Naive thymus-derived CD4-positive, alpha-beta T cell (primary cell): ENCODE results near the gene CFAP20DC. TPM values are rescaled to one million over a fixed set of nuclear protein-coding genes. Genes with fewer than 3 reads are reported as not detected.

Experiments used
- ATAC-seq: fragments of 150-1000 bp; cut with Tn5 transposase; 2 replicates; pipeline ENCODE4 v1.10.0; 2021; ENCODE audit warnings: mild to moderate bottlenecking, moderate library complexity
- CTCF ChIA-PET: fragments of 350-600 bp; sonication (Branson Sonifier 250); formaldehyde crosslinking; loops from one replicate; lab custom pipeline; 2021; ENCODE audit warnings: antibody characterized with exemption; lab: Charles Lee
- POLR2A ChIA-PET: fragments of 350-600 bp; sonication (Branson Sonifier 250); formaldehyde crosslinking; loops from one replicate; lab custom pipeline; 2021; ENCODE audit warnings: antibody characterized with exemption, inconsistent platforms; lab: Charles Lee
- DNase-seq, 9 donors: peaks; one replicate each; pipeline versions ENCODE4 v3.0.0 to v3.0.0-alpha.2; 2020 to 2022; ENCODE audit warnings: mixed read lengths in 1 of 9
- H3K27ac ChIP-seq: one replicate; pipeline ENCODE4 v1.7.0; 2013; ENCODE audit warnings: mild to moderate bottlenecking, low read depth, low read length, moderate library complexity
- H3K27me3 ChIP-seq, 2 donors: one replicate each; pipeline ENCODE4 v1.7.0; 2013; ENCODE audit warnings: low read length in 2 of 2, mild to moderate bottlenecking in 2 of 2, moderate library complexity in 2 of 2; ENCODE audit not compliant: control insufficient read depth in 2 of 2, insufficient read depth in 2 of 2
- H3K36me3 ChIP-seq, 3 experiments: 1 replicate in 2 of 3; 2 replicates in 1 of 3; pipeline ENCODE4 v1.7.0; 2013; ENCODE audit warnings: low read length in 3 of 3, mild to moderate bottlenecking in 3 of 3, moderate library complexity in 1 of 3; ENCODE audit not compliant: insufficient read depth in 3 of 3, control insufficient read depth in 2 of 3
- H3K4me1 ChIP-seq, 2 donors: one replicate each; pipeline ENCODE4 v1.7.0; 2013; ENCODE audit warnings: low read length in 2 of 2, mild to moderate bottlenecking in 2 of 2, moderate library complexity in 1 of 2; ENCODE audit not compliant: control insufficient read depth in 2 of 2, insufficient read depth in 2 of 2
- H3K4me3 ChIP-seq: 2 replicates; pipeline ENCODE4 v1.7.0; 2013; ENCODE audit warnings: mild to moderate bottlenecking, low read length
- H3K9me3 ChIP-seq, 3 experiments: 1 replicate in 2 of 3; 2 replicates in 1 of 3; pipeline ENCODE4 v1.7.0; 2013; ENCODE audit warnings: low read length in 3 of 3; ENCODE audit not compliant: control insufficient read depth in 2 of 3
- H3K27ac Mint-ChIP-seq, 9 donors: one replicate each; pipeline ENCODE4 v1.8.0; 2020 to 2022; ENCODE audit warnings: mixed read lengths in 9 of 9, mild to moderate bottlenecking in 8 of 9, moderate library complexity in 5 of 9, inconsistent platforms in 2 of 9
- H3K27me3 Mint-ChIP-seq, 5 donors: one replicate each; pipeline ENCODE4 v1.8.0; 2021 to 2022; ENCODE audit warnings: mixed read lengths in 5 of 5, mild to moderate bottlenecking in 1 of 5
- H3K36me3 Mint-ChIP-seq, 5 donors: one replicate each; pipeline ENCODE4 v1.8.0; 2020 to 2022; ENCODE audit warnings: mixed read lengths in 5 of 5, mild to moderate bottlenecking in 3 of 5, inconsistent platforms in 1 of 5
- H3K4me1 Mint-ChIP-seq, 7 donors: one replicate each; pipeline ENCODE4 v1.8.0; 2020 to 2022; ENCODE audit warnings: mixed read lengths in 7 of 7, mild to moderate bottlenecking in 3 of 7, inconsistent platforms in 1 of 7
- H3K4me3 Mint-ChIP-seq, 10 donors: one replicate each; pipeline ENCODE4 v1.8.0; 2020 to 2022; ENCODE audit warnings: mild to moderate bottlenecking in 10 of 10, mixed read lengths in 10 of 10, moderate library complexity in 6 of 10, inconsistent platforms in 2 of 10
- H3K9me3 Mint-ChIP-seq, 11 donors: one replicate each; pipeline ENCODE4 v1.8.0; 2020 to 2022; ENCODE audit warnings: mixed read lengths in 11 of 11, mild to moderate bottlenecking in 4 of 11, inconsistent platforms in 1 of 11, moderate library complexity in 1 of 11
- intact Hi-C, 2 donors: fragments of 100-400 bp; cut with micrococcal nuclease; formaldehyde crosslinking; loops; one replicate each; pipeline ENCODE4 v1.15.1; 2023
- polyA plus RNA-seq, 2 donors: library from polyadenylated mRNA; unstranded; fragments of 300-500 nt; fragmentation: Illumina TruSeq; gene quantifications; one replicate each; pipeline ENCODE4 v1.2.3, GENCODE V29; 2021
- total RNA-seq, 6 experiments: library from RNA in 5 of 6; stranded (reverse) in 5 of 6; gene quantifications; 1 replicate in 5 of 6; 2 replicates in 1 of 6; pipeline ENCODE4 v1.2.3 and lab custom pipeline; 2021 to 2026

CFAP20DC gene
- total and polyA plus RNA-seq, 7 experiments from 2014 or later: 0.24 to 1.2 (median 0.42) TPM; not detected in 3

DNA sequence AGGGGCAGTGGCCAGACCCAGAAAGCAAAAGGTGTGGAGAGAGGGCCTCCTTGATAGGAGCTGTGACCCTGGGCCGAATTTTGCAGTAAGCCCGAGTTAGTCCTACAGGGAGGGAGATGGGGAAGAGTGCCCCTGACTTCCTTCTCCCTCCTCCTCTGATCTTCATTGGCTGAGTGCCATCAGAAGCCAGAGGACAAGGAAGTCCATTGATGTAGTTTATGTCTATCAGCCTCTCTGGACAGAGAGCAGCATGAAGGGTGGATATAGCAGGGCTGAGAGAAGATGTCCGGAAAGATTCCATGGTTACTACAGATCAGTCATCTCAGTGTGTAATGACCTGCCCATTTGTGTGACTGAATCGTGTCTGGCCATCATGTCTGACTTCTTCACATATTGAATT, 280.8 kb downstream of the CFAP20DC start:
- ChIA-PET CTCF (no interaction called here), POLR2A (no interaction called here)
- H3K4me3 ChIP-seq: no peak overlapping the region
- intact Hi-C loops: no loop called here
- H3K4me1 ChIP-seq: no peaks in the 10 kb centered on the region
- no peak for ATAC-seq
- no peaks in the 10 kb centered on the region for H3K27me3 ChIP-seq
- no peak overlapping the region for H3K4me3 Mint-ChIP-seq
- H3K36me3 Mint-ChIP-seq: peaks cover 0 to 8% (median 0%) of the 10 kb centered on the region in 5 donors
- no peak for DNase-seq
- no peaks in the 10 kb centered on the region for H3K36me3 ChIP-seq
- no peak overlapping the region for H3K27ac ChIP-seq
- no peak overlapping the region for H3K27ac Mint-ChIP-seq
- H3K9me3 Mint-ChIP-seq: peaks cover 0 to 17% (median 9%) of the 10 kb centered on the region in 11 donors
- H3K9me3 ChIP-seq: no peaks in the 10 kb centered on the region
- H3K27me3 Mint-ChIP-seq: peaks cover 0 to 31% (median 19%) of the 10 kb centered on the region in 5 donors
- no peaks in the 10 kb centered on the region for H3K4me1 Mint-ChIP-seq

DNA sequence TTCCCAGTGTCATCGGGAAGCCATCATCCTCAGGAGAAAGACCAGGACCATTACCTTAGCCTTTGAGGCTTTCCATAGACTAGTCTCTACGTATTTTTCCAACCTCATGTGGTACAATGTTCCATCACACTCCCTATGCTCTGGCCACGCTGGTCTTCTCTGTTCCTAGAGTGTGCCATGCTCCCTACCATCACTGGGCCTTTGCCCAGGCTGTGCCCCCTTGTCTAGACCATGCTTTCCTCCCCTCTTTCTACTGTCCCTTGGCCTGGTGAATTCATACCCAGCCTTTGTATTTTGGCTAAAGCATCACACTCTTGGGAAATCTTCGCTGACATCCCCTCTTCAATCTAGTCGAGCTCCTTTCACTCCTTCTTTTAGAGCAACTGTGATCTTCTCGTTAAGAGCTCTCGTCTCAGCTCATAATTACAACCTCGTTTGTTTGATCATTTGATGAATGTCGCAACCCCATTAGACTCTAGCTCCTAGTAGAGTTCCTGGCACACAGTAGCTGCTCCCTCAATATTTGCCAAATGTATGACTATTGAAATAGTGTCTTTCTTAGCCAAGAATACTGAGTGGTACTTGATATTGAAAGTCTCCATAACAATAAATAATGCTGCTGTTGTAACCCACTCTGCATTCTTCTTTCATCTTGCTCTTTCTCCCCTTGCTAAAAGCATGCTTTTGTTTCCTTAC, 283.1 kb downstream of the CFAP20DC start:
- DNase-seq: no peak

GRCh38 chr3:58755150-58755549, 294.7 kb downstream of the CFAP20DC start:
- no peaks in the 10 kb centered on the region for H3K36me3 ChIP-seq
- H3K27ac Mint-ChIP-seq: no peak overlapping the region

More for the DNA sequence above, 283.1 kb downstream of the CFAP20DC start:
- no peaks in the 10 kb centered on the region for H3K4me1 Mint-ChIP-seq
- H3K27ac Mint-ChIP-seq: no peak overlapping the region
- no peaks in the 10 kb centered on the region for H3K27me3 ChIP-seq
- H3K36me3 Mint-ChIP-seq: peaks cover 0 to 8% (median 0%) of the 10 kb centered on the region in 5 donors
- ATAC-seq: no peak
- no peak overlapping the region for H3K4me3 Mint-ChIP-seq
- H3K27ac ChIP-seq: no peak overlapping the region
- intact Hi-C loops: no loop called here
- H3K4me3 ChIP-seq: no peak overlapping the region
- H3K36me3 ChIP-seq: no peaks in the 10 kb centered on the region
- peaks cover 0 to 19% (median 9%) of the 10 kb centered on the region in 11 donors for H3K9me3 Mint-ChIP-seq
- no peaks in the 10 kb centered on the region for H3K4me1 ChIP-seq
- no peaks in the 10 kb centered on the region for H3K9me3 ChIP-seq
- POLR2A ChIA-PET: no interaction called here
- CTCF ChIA-PET: no interaction called here
- peaks cover 0 to 31% (median 19%) of the 10 kb centered on the region in 5 donors for H3K27me3 Mint-ChIP-seq

DNA sequence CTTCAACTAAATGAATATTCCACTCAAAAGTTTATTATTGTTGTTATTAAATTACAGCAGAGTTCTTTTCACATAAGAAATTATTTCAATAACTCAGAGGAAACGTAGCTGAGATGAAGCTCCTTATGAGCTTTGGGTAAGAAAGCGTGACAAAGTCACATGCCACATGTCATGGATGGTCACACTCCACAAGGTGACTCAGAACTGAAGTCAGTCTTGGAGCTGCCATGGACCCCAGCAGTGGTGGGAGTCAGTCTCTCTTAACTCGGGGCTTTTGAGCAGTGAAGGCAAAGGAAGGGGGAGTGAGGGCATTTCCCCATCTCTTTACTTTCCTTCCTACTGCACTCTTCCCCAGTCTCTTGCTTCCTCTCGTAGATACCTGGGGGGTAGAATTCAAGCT, 295.8 kb downstream of the CFAP20DC start:
- H3K27me3 ChIP-seq: no peaks in the 10 kb centered on the region
- no peaks in the 10 kb centered on the region for H3K36me3 Mint-ChIP-seq
- no peak for DNase-seq
- no peaks in the 10 kb centered on the region for H3K4me1 ChIP-seq
- no peak overlapping the region for H3K27ac Mint-ChIP-seq
- ChIA-PET POLR2A (no interaction called here), CTCF (no interaction called here)
- peaks cover 0 to 6% (median 0%) of the 10 kb centered on the region in 5 donors for H3K27me3 Mint-ChIP-seq
- H3K4me3 Mint-ChIP-seq: no peak overlapping the region
- H3K36me3 ChIP-seq: no peaks in the 10 kb centered on the region
- H3K9me3 ChIP-seq: no peaks in the 10 kb centered on the region
- H3K4me1 Mint-ChIP-seq: no peaks in the 10 kb centered on the region
- no peaks in the 10 kb centered on the region for H3K9me3 Mint-ChIP-seq
- ATAC-seq: no peak
- no peak overlapping the region for H3K4me3 ChIP-seq
- no peak overlapping the region for H3K27ac ChIP-seq
- intact Hi-C loops: no loop called here

More at GRCh38 chr3:58755150-58755549, 294.7 kb downstream of the CFAP20DC start:
- ATAC-seq (no peak), DNase-seq (no peak)
- no peak overlapping the region for H3K4me3 Mint-ChIP-seq
- CTCF ChIA-PET: no interaction called here
- H3K27me3 Mint-ChIP-seq: peaks cover 0 to 6% (median 0%) of the 10 kb centered on the region in 5 donors
- H3K36me3 Mint-ChIP-seq: no peaks in the 10 kb centered on the region
- Histone ChIP-seq H3K4me1 (no peaks in the 10 kb centered on the region), H3K9me3 (no peaks in the 10 kb centered on the region), H3K27me3 (no peaks in the 10 kb centered on the region), H3K4me3 (no peak overlapping the region), H3K27ac (no peak overlapping the region)
- POLR2A ChIA-PET: no interaction called here
- H3K4me1 Mint-ChIP-seq: no peaks in the 10 kb centered on the region
- intact Hi-C loops: no loop called here
- peaks cover 0 to 5% (median 0%) of the 10 kb centered on the region in 11 donors for H3K9me3 Mint-ChIP-seq

- no peaks in the 10 kb centered on the region for H3K36me3 Mint-ChIP-seq
- H3K4me1 ChIP-seq: no peaks in the 10 kb centered on the region
- POLR2A ChIA-PET: no interaction called here
- H3K4me3 ChIP-seq: no peak overlapping the region
- H3K27me3 Mint-ChIP-seq: peaks cover 0 to 8% (median 4%) of the 10 kb centered on the region in 5 donors
- H3K27ac Mint-ChIP-seq: no peak overlapping the region
- CTCF ChIA-PET: no interaction called here
- DNase-seq (no peak), ATAC-seq (no peak)
- intact Hi-C loops: no loop called here
- H3K27me3 ChIP-seq: no peaks in the 10 kb centered on the region
- H3K27ac ChIP-seq: no peak overlapping the region
- no peaks in the 10 kb centered on the region for H3K9me3 Mint-ChIP-seq
- no peaks in the 10 kb centered on the region for H3K4me1 Mint-ChIP-seq
- H3K9me3 ChIP-seq: no peaks in the 10 kb centered on the region
- H3K4me3 Mint-ChIP-seq: no peak overlapping the region
- no peaks in the 10 kb centered on the region for H3K36me3 ChIP-seq
These were observed 297.8 kb downstream of the CFAP20DC start for GRCh38 chr3:58751882-58752567.

DNA sequence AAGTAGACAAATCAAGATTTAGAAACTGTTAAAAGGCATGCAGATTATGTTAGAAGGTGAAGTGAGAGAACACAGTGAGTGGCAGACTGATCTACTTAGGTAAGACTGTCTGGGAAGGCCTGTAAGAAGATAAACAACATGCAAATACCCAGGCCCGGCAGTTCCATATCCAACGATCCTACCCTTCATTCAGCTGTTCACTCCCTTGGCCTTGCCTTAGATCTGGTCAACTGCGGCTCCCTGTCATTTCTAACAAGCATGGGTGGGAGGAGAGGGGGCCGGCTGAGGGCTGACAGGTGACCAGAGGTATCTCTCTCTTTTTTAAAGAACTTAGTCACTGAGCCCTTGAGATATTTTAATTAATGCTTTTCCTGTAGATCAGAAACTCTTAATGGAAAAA, 298.6 kb downstream of the CFAP20DC start:
- Mint-ChIP-seq H3K9me3 (no peaks in the 10 kb centered on the region), H3K27ac (no peak overlapping the region), H3K27me3 (peaks cover 0 to 8% (median 4%) of the 10 kb centered on the region in 5 donors), H3K4me1 (no peaks in the 10 kb centered on the region), H3K4me3 (no peak overlapping the region), H3K36me3 (no peaks in the 10 kb centered on the region)
- no peak overlapping the region for H3K4me3 ChIP-seq
- ChIA-PET CTCF (no interaction called here), POLR2A (no interaction called here)
- intact Hi-C loops: no loop called here
- H3K27me3 ChIP-seq: no peaks in the 10 kb centered on the region
- ATAC-seq (no peak), DNase-seq (no peak)
- no peaks in the 10 kb centered on the region for H3K4me1 ChIP-seq
- H3K9me3 ChIP-seq: no peaks in the 10 kb centered on the region
- no peaks in the 10 kb centered on the region for H3K36me3 ChIP-seq
- no peak overlapping the region for H3K27ac ChIP-seq
